GM21529 (cell line): ENCODE data around the gene ANKRD62.
"Not testable (repeated sequence)": the region's sequence is repeated elsewhere in the genome, so short reads cannot be mapped to it uniquely, and the experiment has no call there.

ENCODE experiments used
- ATAC-seq: cut with Tn5 transposase; IDR thresholded peaks from one replicate; pipeline ENCODE4 v1.9.1; 2021; ENCODE audit not compliant: unreplicated experiment

ANKRD62 gene

GRCh38 chr18:12092398-12093229 is 1.0 kb upstream of the ANKRD62 start:
- no peak for ATAC-seq

DNA sequence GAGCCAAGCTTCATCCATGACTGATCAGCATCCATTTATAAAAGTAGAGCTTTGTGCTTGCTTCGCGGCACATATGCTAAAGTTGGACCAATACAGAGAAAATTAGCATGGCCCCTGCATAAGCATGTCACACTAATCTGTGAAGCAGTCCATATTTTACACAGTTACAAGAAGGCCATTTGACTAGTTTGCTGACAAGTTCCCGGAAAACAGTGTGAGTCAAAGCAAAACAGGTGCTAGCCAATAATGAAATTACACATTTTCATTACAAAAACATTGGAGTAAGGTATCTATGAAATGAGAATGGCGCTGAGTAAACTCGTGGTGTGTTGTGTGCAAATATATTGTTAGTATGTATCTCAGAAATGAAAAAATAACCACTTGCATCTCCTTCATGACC is 4.7 kb downstream of the ANKRD62 start:
- ATAC-seq = no peak

DNA sequence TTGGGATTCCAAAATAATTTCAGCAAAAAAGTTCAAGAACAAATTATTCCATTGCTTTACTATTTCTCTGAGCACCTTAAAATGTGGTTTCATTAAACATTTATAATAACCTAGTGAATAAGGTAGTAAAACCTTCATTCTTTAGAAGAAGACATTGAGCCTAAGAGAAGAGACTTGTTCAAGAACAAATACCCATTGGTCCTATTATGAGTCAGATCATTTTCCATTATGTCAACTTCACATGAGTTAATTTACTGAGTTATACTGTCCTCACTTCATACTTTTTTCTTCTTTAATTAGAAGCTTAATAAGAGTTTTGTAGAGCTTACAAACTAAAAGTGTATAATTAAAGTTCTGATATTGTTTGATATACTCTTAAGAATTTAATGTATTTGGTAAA is 5.5 kb downstream of the ANKRD62 start:
- no peak for ATAC-seq

DNA sequence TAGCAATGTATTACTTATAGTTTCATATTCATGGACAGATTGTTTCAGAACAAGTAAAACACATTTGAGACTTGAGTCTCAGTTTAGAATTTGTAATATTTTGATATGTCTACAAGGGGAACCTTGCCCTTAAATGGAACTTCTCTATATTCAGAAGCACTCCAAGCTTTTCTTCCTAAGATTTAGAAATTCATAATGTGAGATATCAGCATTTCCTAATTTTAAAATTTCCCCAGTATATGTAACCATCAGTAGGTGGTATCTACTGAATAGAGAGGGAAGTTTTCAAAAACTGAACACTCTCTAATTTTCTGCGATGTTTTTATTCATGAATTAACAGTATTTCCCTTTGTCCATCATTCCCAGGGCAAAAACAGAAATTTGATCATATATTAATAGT is 7.6 kb downstream of the ANKRD62 start:
- no peak for ATAC-seq

DNA sequence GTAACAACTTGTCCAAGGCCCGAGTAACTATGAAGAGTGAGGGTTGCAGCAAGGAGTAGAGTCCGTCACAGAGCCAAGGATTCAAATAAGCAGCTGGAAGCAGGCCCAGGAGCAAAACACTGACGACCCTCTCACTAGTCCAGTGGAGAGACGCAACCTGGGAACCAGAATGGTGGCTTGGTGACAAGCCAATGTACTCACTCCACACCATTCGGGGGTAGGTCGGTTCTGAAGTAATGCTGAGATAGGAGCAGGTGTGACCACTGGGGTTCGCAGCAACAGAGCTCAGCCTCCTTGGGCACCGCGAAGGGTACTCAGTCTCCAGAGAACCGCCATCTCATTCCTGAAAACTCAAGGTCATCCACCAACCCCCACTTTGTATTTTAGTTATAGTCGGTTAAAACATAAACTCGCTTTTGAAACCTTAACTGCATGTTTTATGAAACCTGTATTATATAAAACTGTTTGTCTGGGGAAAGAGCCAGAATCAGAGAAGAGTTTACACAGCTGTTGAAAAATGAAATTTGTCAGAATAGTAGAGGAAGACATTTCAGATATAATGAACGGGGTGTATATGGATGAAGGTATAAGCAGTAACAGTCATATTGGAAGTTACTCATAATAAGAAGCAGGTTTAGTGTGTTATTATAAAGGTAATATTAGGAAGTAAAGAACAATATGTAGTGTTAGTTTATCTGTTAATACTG is 8.6 kb downstream of the ANKRD62 start:
- no peak for ATAC-seq

GRCh38 chr18:12106471-12106870 is 12.8 kb downstream of the ANKRD62 start:
- ATAC-seq = no peak

DNA sequence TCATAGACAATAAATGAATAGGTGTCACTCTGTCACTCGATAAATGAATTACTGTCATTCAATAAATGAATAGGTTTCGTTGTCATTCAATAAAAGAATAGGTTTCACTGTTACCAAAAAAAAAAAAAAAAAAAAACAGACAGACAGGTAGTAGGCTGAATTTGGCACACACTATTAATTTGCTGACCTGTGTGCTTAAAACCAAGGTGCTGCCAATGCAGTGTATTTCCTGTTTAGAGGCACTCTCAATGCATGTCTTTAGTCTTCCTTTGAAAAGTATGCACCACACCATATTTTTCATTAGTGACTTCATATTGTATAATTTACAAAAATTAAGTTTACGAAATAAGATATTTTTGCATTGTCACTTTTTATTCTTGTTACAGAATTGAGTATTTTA is 16.2 kb downstream of the ANKRD62 start:
- no peak for ATAC-seq

- ATAC-seq = no peak
Observed at GRCh38 chr18:12113999-12114646, 20.5 kb downstream of the ANKRD62 start.

DNA sequence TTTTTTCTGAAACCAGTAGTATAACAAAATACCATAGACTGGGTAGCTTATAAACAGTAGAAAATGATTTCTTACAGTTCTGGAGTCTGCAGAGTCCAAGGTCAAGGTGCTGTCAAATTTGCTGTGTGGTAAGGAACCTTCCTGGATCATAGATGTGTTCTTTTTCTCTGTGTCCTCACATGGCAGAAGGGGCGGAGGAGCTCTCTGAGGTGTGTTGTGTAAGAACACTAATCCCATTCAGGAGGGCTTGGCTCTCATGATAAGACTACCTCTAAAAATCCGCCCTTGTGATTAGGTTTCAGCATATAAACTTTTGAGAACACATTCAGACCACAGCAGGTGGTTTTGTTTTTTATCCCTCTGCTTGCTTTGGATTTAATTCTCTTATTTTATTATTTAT is 25.7 kb downstream of the ANKRD62 start:
- no peak for ATAC-seq

DNA sequence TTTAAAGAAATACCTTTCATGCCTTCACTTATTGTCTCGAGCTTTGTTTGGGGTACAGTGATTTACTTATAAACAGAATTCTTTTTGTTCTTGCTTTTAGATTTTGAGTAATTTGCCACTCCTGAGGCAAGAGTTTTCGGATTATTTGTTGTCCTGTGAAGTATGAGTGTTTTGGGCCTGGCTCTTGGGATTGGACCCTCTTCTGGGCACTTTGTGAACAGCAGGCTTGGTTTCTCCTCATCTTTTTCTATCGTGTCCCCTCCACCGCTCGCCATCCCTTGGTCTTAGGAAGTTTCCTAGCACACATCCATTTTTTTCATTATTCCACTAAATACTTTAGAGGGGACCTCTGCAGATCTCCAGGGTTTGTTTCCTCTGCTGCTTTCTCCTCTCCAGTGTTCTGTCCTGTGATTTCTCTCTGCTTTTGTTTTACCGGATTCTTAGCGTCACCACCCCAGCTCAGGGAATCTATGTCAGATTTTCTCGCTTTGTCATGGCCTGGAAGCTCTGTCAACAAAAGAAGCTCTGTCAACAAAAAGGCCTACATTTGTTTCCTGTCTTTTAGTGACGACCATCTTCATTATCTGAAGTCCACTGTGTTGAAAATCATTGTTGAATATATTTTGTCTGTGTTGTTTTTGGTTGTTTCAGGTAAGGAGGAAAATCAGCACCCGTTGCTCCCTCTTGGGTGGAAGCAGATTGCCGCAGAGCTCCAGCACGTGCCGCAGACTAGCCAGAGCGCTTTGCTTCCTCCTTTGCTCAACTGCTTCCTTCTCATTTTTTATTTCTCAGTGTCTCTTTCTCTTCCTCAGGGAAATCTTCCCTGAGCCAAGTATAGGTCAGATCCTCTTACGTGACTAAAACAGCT is 27.8 kb downstream of the ANKRD62 start:
- no peak for ATAC-seq

DNA sequence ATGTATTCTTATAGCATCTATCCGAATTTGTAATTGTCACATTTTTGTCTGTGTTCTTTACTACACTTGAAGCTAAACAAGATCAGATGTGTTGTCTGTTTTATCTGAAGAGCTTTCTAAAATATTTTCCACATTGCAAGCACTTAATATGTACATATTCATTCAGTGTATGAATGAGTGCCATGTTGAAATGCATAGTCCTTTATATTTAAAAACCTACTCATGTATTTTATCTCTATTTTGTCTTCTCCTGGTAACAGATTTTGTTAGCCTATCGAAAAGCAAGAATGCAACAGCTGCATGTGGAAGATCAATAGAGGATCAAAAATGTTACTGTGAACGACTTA is 28.4 kb downstream of the ANKRD62 start:
- ATAC-seq = not testable (repeated sequence)

DNA sequence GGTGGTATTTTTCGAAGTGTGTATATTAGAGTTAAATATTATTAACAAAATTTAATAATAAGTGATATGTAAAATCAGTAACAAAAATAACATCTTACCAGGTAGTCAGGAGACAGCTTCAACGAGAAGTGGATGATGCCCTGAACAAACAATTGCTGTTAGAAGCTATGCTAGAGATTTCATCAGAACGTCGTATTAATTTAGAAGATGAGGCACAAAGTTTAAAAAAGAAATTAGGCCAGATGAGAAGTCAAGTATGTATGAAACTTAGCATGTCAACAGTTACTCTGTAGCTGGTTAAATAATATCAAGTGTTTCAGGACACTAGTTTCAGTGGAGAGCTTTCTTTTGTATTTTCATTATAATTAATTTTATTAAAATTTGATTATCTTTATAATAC is 34.0 kb downstream of the ANKRD62 start:
- not testable (repeated sequence) for ATAC-seq

DNA sequence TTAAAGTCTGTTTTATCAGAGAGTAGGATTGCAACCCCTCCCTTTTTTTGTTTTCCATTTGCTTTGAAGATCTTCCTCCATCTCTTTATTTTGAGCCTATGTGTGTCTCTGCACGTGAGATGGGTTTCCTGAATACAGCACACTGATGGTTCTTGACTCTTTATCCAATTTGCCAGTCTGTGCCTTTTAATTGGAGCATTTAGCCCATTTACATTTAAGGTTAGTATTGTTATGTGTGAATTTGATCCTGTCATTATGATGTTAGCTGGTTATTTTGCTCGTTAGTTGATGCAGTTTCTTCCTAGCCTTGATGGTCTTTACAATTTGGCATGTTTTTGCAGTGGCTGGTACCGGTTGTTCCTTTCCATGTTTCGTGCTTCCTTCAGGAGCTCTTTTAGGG is 45.2 kb downstream of the ANKRD62 start:
- ATAC-seq = not testable (repeated sequence)

DNA sequence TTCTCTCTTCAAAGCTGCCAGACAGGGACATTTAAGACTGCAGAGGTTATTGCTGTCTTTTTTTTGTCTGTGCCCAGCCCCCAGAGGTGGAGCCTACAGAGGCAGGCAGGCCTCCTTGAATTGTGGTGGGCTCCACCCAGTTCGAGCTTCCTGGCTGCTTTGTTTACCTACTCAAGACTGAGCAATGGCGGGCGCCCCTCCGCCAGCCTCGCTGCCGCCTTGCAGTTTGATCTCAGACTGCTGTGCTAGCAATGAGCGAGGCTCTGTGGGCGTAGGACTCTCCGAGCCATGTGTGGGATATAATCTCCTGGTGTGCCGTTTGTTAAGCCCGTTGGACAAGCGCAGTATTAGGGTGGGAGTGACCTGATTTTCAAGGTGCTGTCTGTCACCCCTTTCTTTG is 47.2 kb downstream of the ANKRD62 start:
- not testable (repeated sequence) for ATAC-seq

DNA sequence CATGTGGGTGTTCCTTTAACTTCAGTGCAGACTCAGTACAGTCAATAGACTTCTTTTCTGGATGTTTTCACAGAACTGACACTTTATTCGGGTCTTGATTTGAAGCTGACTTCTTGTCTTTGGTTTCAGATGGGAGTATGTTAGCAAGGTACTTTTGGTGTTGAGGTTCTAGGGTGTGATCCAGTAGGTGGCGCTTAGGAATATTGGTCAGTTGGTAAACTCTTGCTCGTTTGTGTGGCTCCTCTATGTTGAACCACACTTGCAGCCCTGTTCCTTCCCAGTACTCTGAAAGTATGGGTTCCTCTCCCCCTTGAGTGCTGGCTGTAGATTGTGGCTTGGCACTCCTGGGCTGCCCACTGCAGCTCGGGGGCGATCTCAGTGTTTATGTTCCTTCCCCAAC is 48.1 kb downstream of the ANKRD62 start:
- ATAC-seq = not testable (repeated sequence)

DNA sequence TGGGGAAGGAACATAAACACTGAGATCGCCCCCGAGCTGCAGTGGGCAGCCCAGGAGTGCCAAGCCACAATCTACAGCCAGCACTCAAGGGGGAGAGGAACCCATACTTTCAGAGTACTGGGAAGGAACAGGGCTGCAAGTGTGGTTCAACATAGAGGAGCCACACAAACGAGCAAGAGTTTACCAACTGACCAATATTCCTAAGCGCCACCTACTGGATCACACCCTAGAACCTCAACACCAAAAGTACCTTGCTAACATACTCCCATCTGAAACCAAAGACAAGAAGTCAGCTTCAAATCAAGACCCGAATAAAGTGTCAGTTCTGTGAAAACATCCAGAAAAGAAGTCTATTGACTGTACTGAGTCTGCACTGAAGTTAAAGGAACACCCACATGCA is 55.8 kb downstream of the ANKRD62 start:
- not testable (repeated sequence) for ATAC-seq

GRCh38 chr18:12154361-12154760 is 60.7 kb downstream of the ANKRD62 start:
- no peak for ATAC-seq

GRCh38 chr18:12155996-12156395 is 62.4 kb downstream of the ANKRD62 start:
- ATAC-seq = no peak

GRCh38 chr18:12159446-12159845 is 65.8 kb downstream of the ANKRD62 start:
- ATAC-seq = no peak

GRCh38 chr18:12162786-12163185 is 69.1 kb downstream of the ANKRD62 start:
- ATAC-seq = no peak
